GM23338 (cell line): Measurements from ENCODE around the gene TMEM154. TPM values are rescaled to one million over a fixed set of nuclear protein-coding genes. Genes with fewer than 3 reads are reported as not detected.

ENCODE experiments used
- ATAC-seq: fragments of 200-7000 bp; cut with Tn5 transposase; 3 replicates; pipeline ENCODE4 v1.9.1; 2020
- DNase-seq: peaks from one replicate; pipeline ENCODE4 v3.0.0-alpha.2; 2015; ENCODE audit warnings: low spot score
- H2AFZ ChIP-seq: fragments of 200-600 bp; sonication (generic); 2 replicates; pipeline ENCODE4 v1.8.0; 2016; ENCODE audit warnings: antibody characterized with exemption, mild to moderate bottlenecking, moderate library complexity
- H3F3A ChIP-seq: fragments of 200-600 bp; sonication (generic); replicated peaks from 2 replicates; pipeline ENCODE4 v1.8.0; 2017; ENCODE audit warnings: antibody characterized with exemption, mixed run types, low read depth
- H3K27ac ChIP-seq: fragments of 200-600 bp; sonication (generic); 2 replicates; pipeline ENCODE4 v1.6.1; 2016; ENCODE audit warnings: low read depth
- H3K27me3 ChIP-seq: fragments of 200-600 bp; sonication (generic); 2 replicates; pipeline ENCODE4 v1.8.0; 2016; ENCODE audit warnings: mild to moderate bottlenecking, mixed run types, moderate library complexity; ENCODE audit not compliant: insufficient read depth
- H3K36me3 ChIP-seq: fragments of 200-600 bp; sonication (generic); 2 replicates; pipeline ENCODE4 v1.8.0; 2016; ENCODE audit warnings: mild to moderate bottlenecking; ENCODE audit not compliant: insufficient read depth
- H3K4me1 ChIP-seq: fragments of 200-600 bp; sonication (generic); 2 replicates; pipeline ENCODE4 v1.8.0; 2016; ENCODE audit warnings: mild to moderate bottlenecking, moderate library complexity; ENCODE audit not compliant: insufficient read depth
- H3K4me2 ChIP-seq: fragments of 200-600 bp; sonication (generic); 2 replicates; pipeline ENCODE4 v1.7.1; 2017; ENCODE audit warnings: mixed run types
- H3K4me3 ChIP-seq: fragments of 200-600 bp; sonication (generic); 2 replicates; pipeline ENCODE4 v1.6.1; 2016; ENCODE audit warnings: mixed run types
- H3K79me2 ChIP-seq: fragments of 200-600 bp; sonication (generic); replicated peaks from 2 replicates; pipeline ENCODE4 v1.8.0; 2017; ENCODE audit warnings: mild to moderate bottlenecking; ENCODE audit not compliant: insufficient read depth
- H3K9me2 ChIP-seq: fragments of 200-600 bp; sonication (generic); 2 replicates; pipeline ENCODE4 v1.8.0; 2017; ENCODE audit not compliant: insufficient read depth
- H4K20me1 ChIP-seq: fragments of 200-600 bp; sonication (generic); replicated peaks from 2 replicates; pipeline ENCODE4 v1.8.0; 2017; ENCODE audit warnings: mild to moderate bottlenecking; ENCODE audit not compliant: insufficient read depth
- H3K27ac Mint-ChIP-seq: 2 replicates; pipeline ENCODE4 v1.8.0; 2020; ENCODE audit warnings: inconsistent platforms, mild to moderate bottlenecking, moderate library complexity, mixed read lengths
- H3K27me3 Mint-ChIP-seq: 3 replicates; pipeline ENCODE4 v1.8.0; 2022; ENCODE audit warnings: low read depth, mild to moderate bottlenecking, moderate library complexity, mixed read lengths, inconsistent platforms; ENCODE audit not compliant: insufficient read depth, poor library complexity
- H3K36me3 Mint-ChIP-seq: 3 replicates; pipeline ENCODE4 v1.8.0; 2021; ENCODE audit warnings: low read depth, mild to moderate bottlenecking, inconsistent platforms, moderate library complexity, mixed read lengths
- H3K4me1 Mint-ChIP-seq: 3 replicates; pipeline ENCODE4 v1.8.0; 2020; ENCODE audit warnings: mild to moderate bottlenecking, inconsistent platforms, mixed read lengths
- H3K4me3 Mint-ChIP-seq: 3 replicates; pipeline ENCODE4 v1.8.0; 2021; ENCODE audit warnings: moderate library complexity, mild to moderate bottlenecking, inconsistent platforms, mixed read lengths
- H3K9me3 Mint-ChIP-seq: 3 replicates; pipeline ENCODE4 v1.8.0; 2020; ENCODE audit warnings: moderate library complexity, mild to moderate bottlenecking, inconsistent platforms, mixed read lengths
- CREB1 ChIP-seq: fragments of 250-450 bp; sonication (Bioruptor Pico); IDR thresholded peaks from 2 replicates; pipeline ENCODE4 v1.5.0; 2020; ENCODE audit warnings: low read depth, mild to moderate bottlenecking, moderate library complexity
- EZH2 ChIP-seq: fragments of 200-600 bp; sonication (generic); IDR thresholded peaks from one replicate; pipeline ENCODE4 v1.8.0; 2017; ENCODE audit warnings: antibody characterized with exemption, mild to moderate bottlenecking, low read depth; ENCODE audit not compliant: unreplicated experiment
- EZH2phosphoT487 ChIP-seq: fragments of 200-600 bp; sonication (generic); IDR thresholded peaks from one replicate; pipeline ENCODE4 v1.8.1; 2018; ENCODE audit warnings: antibody characterized with exemption; ENCODE audit not compliant: unreplicated experiment
- JUNB ChIP-seq: IDR thresholded peaks from one replicate; pipeline ENCODE4 v1.6.1; 2016; ENCODE audit warnings: antibody characterized with exemption; ENCODE audit not compliant: unreplicated experiment
- NANOG ChIP-seq: IDR thresholded peaks from 2 replicates; pipeline ENCODE4 v1.6.1; 2016; ENCODE audit warnings: antibody characterized with exemption, borderline replicate concordance
- POLR2AphosphoS5 ChIP-seq: IDR thresholded peaks from 2 replicates; pipeline ENCODE4 v1.6.1; 2016; ENCODE audit warnings: antibody characterized with exemption, low read depth
- REST ChIP-seq: IDR thresholded peaks from one replicate; pipeline ENCODE4 v1.6.1; 2018; ENCODE audit warnings: antibody characterized with exemption; ENCODE audit not compliant: unreplicated experiment
- STAT1 ChIP-seq: IDR thresholded peaks from one replicate; pipeline ENCODE4 v1.6.1; 2016; ENCODE audit warnings: antibody characterized with exemption; ENCODE audit not compliant: unreplicated experiment
- ZNF114 ChIP-seq: fragments of 250-450 bp; sonication (Bioruptor Pico); IDR thresholded peaks from 2 replicates; pipeline ENCODE4 v1.5.0; 2020; ENCODE audit warnings: mild to moderate bottlenecking, moderate library complexity
- ZNF331 ChIP-seq: fragments of 250-450 bp; sonication (Bioruptor Pico); IDR thresholded peaks from 2 replicates; pipeline ENCODE4 v1.5.0; 2020; ENCODE audit warnings: low read depth, mild to moderate bottlenecking, moderate library complexity
- ZNF462 ChIP-seq: fragments of 250-450 bp; sonication (Bioruptor Pico); IDR thresholded peaks from 2 replicates; pipeline ENCODE4 v1.5.0; 2020; ENCODE audit warnings: mild to moderate bottlenecking, moderate library complexity
- polyA plus RNA-seq: library from polyadenylated mRNA; unstranded; fragments of >200 nt; fragmentation: Nextera tagmentation; extraction: Ambion mirVana; gene quantifications from 2 replicates; pipeline ENCODE4 v1.2.1, GENCODE V29; 2016
- total RNA-seq: library from RNA; depleted of rRNA; stranded (reverse); fragments of >200 nt; shearing (Covaris generic); gene quantifications from 2 replicates; pipeline ENCODE4 v1.2.3, GENCODE V29; 2014

TMEM154 gene
- total and polyA plus RNA-seq, 2 experiments from 2014 or later, result 1.0 to 1.7 TPM

- Histone ChIP-seq H3K27ac (no peak overlapping the region), H3K4me3 (no peak overlapping the region), H3F3A (no peaks in the 10 kb centered on the region), H3K36me3 (no peaks in the 10 kb centered on the region), H3K27me3 (no peaks in the 10 kb centered on the region), H3K4me1 (peaks cover 16% of the 10 kb centered on the region), H3K79me2 (no peaks in the 10 kb centered on the region), H2AFZ (peak overlapping the region; percentile 90), H3K9me2 (no peaks in the 10 kb centered on the region), H4K20me1 (no peaks in the 10 kb centered on the region), H3K4me2 (no peak overlapping the region)
- Mint-ChIP-seq H3K27me3 (peaks cover 12% of the 10 kb centered on the region), H3K27ac (no peak overlapping the region), H3K4me1 (peaks cover 31% of the 10 kb centered on the region), H3K9me3 (no peaks in the 10 kb centered on the region), H3K4me3 (no peak overlapping the region), H3K36me3 (no peaks in the 10 kb centered on the region)
- ATAC-seq (no peak), DNase-seq (no peak)
- TF ChIP-seq ZNF331 (CRISPR knock-in tag) (no peak), EZH2 (no peak), ZNF114 (no peak), CREB1 (CRISPR knock-in tag) (no peak)
These were observed 65.7 kb downstream of the TMEM154 start for GRCh38 chr4:152613841-152614721.

- H3K27ac ChIP-seq, result no peak overlapping the region
- no peaks in the 10 kb centered on the region for H3K27me3 ChIP-seq
- DNase-seq (no peak), ATAC-seq (peak; percentile 18; the same call in 2 of the 3 replicates)
- Mint-ChIP-seq H3K4me3 (no peak overlapping the region), H3K27ac (no peak overlapping the region), H3K36me3 (no peaks in the 10 kb centered on the region), H3K27me3 (peaks cover 12% of the 10 kb centered on the region), H3K4me1 (peaks cover 31% of the 10 kb centered on the region), H3K9me3 (no peaks in the 10 kb centered on the region)
- H3K4me2 ChIP-seq, result no peak overlapping the region
- no peaks in the 10 kb centered on the region for H3K9me2 ChIP-seq
- peak overlapping the region; percentile 90 for H2AFZ ChIP-seq
- no peaks in the 10 kb centered on the region for H3K79me2 ChIP-seq
- no peaks in the 10 kb centered on the region for H3F3A ChIP-seq
- no peaks in the 10 kb centered on the region for H3K36me3 ChIP-seq
- no peaks in the 10 kb centered on the region for H4K20me1 ChIP-seq
- no peak overlapping the region for H3K4me3 ChIP-seq
- peaks cover 16% of the 10 kb centered on the region for H3K4me1 ChIP-seq
- no peak for TF ChIP-seq EZH2
- no peak for TF ChIP-seq ZNF114
- no peak for TF ChIP-seq ZNF462 (CRISPR knock-in tag)
- TF ChIP-seq EZH2phosphoT487, result no peak
- no peak for TF ChIP-seq POLR2AphosphoS5
- no peak for TF ChIP-seq ZNF331 (CRISPR knock-in tag)
- no peak for TF ChIP-seq NANOG
- TF ChIP-seq REST, result no peak
- TF ChIP-seq JUNB, result no peak
- TF ChIP-seq STAT1, result no peak
These were observed 66.4 kb downstream of the TMEM154 start for GRCh38 chr4:152613351-152613750.
